Pancreas (tissue), 10 donors: ENCODE measurements around the gene GRPR. TPM values are rescaled to one million over a fixed set of nuclear protein-coding genes. Genes with fewer than 3 reads are reported as not detected.
"Not testable (repeated sequence)": the region's sequence is repeated elsewhere in the genome, so short reads cannot be mapped to it uniquely, and the experiment has no call there.

Source experiments
- ATAC-seq, 4 donors: fragments of 200-7000 bp; cut with Tn5 transposase; one replicate each; pipeline versions ENCODE4 v1.8.0 to v1.9.1; 2020; ENCODE audit warnings: mild to moderate bottlenecking in 4 of 4, moderate library complexity in 4 of 4
- DNase-seq, 6 donors: peaks; one replicate each; pipeline ENCODE4 v3.0.0-alpha.2; 2020
- FAIRE-seq: peaks from 2 replicates; lab custom pipeline; 2012; peaks lifted over from hg19 to GRCh38; lab: Jason Lieb, UNC
- H3K27ac ChIP-seq, 4 donors: fragments of 200-600 bp; sonication (generic); 1 replicate in 3 of 4; 2 replicates in 1 of 4; pipeline versions ENCODE4 v1.5.0 to v1.8.0; 2020
- H3K27me3 ChIP-seq, 4 donors: fragments of 200-600 bp; one replicate each; pipeline ENCODE4 v1.8.0; 2021
- H3K36me3 ChIP-seq, 3 donors: fragments of 200-600 bp; sonication (generic) in 1 of 3; one replicate each; pipeline versions ENCODE4 v1.5.0 to v1.8.0; 2020 to 2021
- H3K4me1 ChIP-seq, 3 donors: fragments of 200-600 bp; one replicate each; pipeline ENCODE4 v1.8.0; 2021
- H3K4me3 ChIP-seq, 4 donors: fragments of 200-600 bp; sonication (generic) in 2 of 4; one replicate each; pipeline versions ENCODE4 v1.5.0 to v1.8.0; 2020 to 2021
- H3K9me3 ChIP-seq, 4 donors: fragments of 200-600 bp; one replicate each; pipeline ENCODE4 v1.8.0; 2021
- WGBS, 2 donors: extraction: QIAGEN DNeasy Blood & Tissue Kit; methylation state at CpG; one replicate each; pipeline ENCODE4 v1.1.7; 2013; 5-methylcytosine and 5-hydroxymethylcytosine counted together
- intact Hi-C, 3 donors: fragments of 100-400 bp; cut with DNase I; formaldehyde crosslinking; loops; one replicate each; pipeline versions ENCODE4 v1.11.1 to v1.14.2; 2022
- polyA plus RNA-seq, 2 donors: library from polyadenylated mRNA; stranded (reverse); fragments of 200-250 nt; gene quantifications; one replicate each; pipeline ENCODE4 v1.2.3, GENCODE V29; 2013
- total RNA-seq, 6 donors: library from RNA; stranded (reverse); fragmentation: NEBNext Ultra II Directional in 4 of 6; extraction: Animal tissue kit (Norgen Biotek cat#: 25700) in 4 of 6; gene quantifications; one replicate each; pipeline versions ENCODE4 v1.2.1 to v1.2.4, GENCODE V29; 2021 to 2023
- TF ChIP-seq, protein P1 (sequence below), 4 donors: fragments of 200-600 bp; sonication (generic) in 3 of 4; IDR thresholded peaks; one replicate each; pipeline versions ENCODE4 v1.5.0 to v1.8.0; 2021; ENCODE audit warnings: antibody characterized with exemption in 4 of 4
- donor health status: healthy with polysubstance abuse.
- donor health status: DM: no; HTN: no; CAD: no; lungs with moderate emphysema.
- donor health status: DM: no; HTN: no; CAD: no.
- donor health status: control.
- donor health status: control.
- donor health status: Bipolar disorder and iron deficiency.
- donor health status: DM: yes; HTN: yes; CAD: no.
- donor health status: DM: no; HTN: no; CAD: no.
- donor health status: DM: no; HTN: no; CAD: no.
- donor health status: DM: yes; HTN: yes; CAD: no.

Gene GRPR
- total and polyA plus RNA-seq, 8 donors, result 1.4 to 32.4 (median 8.2) TPM

DNA sequence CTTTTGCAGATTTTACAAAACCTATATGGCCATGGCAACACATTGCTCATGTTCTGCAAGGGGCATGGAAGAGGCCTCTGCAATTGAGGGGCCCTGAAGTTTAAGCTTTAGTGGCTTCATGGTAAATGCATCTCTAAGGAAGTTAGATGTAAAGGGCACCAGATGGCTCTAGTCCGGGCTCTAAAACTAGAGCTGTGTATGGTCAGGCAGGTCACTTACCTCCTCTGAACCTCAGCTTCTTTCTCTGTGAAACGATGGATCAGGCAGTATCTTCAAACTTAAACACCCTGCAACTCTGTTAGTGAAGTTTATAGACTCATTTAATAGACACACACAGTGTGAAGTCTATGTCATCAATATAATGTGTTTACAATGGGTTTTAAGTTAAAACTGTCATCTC, 53.9 kb downstream of the GRPR start:
- intact Hi-C loops, result no loop called here
- ATAC-seq (no peak), DNase-seq (no peak), FAIRE-seq (no peak)
- Histone ChIP-seq H3K36me3 (no peaks in the 10 kb centered on the region), H3K27ac (no peak overlapping the region), H3K27me3 (no peaks in the 10 kb centered on the region), H3K4me3 (no peak overlapping the region), H3K4me1 (no peaks in the 10 kb centered on the region), H3K9me3 (no peaks in the 10 kb centered on the region)
- TF ChIP-seq, protein P1, sequence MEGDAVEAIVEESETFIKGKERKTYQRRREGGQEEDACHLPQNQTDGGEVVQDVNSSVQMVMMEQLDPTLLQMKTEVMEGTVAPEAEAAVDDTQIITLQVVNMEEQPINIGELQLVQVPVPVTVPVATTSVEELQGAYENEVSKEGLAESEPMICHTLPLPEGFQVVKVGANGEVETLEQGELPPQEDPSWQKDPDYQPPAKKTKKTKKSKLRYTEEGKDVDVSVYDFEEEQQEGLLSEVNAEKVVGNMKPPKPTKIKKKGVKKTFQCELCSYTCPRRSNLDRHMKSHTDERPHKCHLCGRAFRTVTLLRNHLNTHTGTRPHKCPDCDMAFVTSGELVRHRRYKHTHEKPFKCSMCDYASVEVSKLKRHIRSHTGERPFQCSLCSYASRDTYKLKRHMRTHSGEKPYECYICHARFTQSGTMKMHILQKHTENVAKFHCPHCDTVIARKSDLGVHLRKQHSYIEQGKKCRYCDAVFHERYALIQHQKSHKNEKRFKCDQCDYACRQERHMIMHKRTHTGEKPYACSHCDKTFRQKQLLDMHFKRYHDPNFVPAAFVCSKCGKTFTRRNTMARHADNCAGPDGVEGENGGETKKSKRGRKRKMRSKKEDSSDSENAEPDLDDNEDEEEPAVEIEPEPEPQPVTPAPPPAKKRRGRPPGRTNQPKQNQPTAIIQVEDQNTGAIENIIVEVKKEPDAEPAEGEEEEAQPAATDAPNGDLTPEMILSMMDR (IDR thresholded peaks at IDR 0.05), result no peak
- 43 to 50% methylated on average over 2 of the region's 2 CpGs for WGBS, 2 donors

DNA sequence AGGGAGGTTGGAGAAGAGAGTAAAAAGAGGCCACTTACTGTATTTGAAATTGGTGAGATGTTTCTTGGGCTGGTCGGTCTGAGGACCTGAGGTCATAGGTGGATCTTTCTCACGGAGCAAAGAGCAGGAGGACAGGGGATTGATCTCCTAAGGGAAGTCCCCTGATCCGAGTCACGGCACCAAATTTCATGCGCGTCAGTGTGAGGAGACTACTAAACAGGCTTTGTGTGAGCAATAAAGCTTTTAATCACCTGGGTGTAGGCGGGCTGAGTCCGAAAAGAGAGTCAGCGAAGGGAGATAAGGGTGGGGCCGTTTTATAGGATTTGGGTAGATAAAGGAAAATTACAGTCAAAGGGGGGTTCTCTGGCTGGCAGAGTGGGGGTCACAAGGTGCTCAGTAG, 60.5 kb downstream of the GRPR start:
- intact Hi-C loops, DNase-seq: not testable (repeated sequence)

DNA sequence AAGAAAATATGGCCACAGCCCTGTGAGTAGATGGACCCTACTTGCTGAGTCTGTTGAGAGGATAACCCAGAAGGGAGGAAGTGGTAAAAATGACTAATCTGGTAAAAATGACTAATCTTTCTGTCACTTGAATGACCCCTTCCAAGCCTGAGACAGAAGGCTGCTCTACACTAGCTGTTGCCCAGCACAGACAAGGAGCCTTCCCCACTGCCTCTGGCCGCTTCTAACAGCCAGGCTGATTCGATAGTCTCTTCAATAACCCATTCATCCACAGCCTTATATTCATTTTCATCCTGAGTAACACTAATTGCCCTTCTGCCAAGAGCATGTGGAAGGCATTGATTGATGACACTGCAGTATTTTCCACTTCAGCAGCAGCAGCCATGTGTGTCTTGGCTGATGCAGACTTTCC, 62.4 kb downstream of the GRPR start:
- no peaks in the 10 kb centered on the region for H3K4me1 ChIP-seq
- no peaks in the 10 kb centered on the region for H3K27me3 ChIP-seq
- DNase-seq (no peak), ATAC-seq (peak in 3 of 4 donors; percentile 49 to 53 (median 53)), FAIRE-seq (no peak)
- no peaks in the 10 kb centered on the region for H3K36me3 ChIP-seq
- H3K9me3 ChIP-seq, result no peaks in the 10 kb centered on the region
- intact Hi-C loops, result no loop called here
- H3K27ac ChIP-seq, result no peak overlapping the region
- 62 to 69% methylated on average over 2 of the region's 2 CpGs for WGBS, 2 donors
- H3K4me3 ChIP-seq, result no peak overlapping the region
- TF ChIP-seq, protein P1 (IDR thresholded peaks at IDR 0.05), result no peak

More for the DNA sequence above, 60.5 kb downstream of the GRPR start:
- not testable (repeated sequence) for ATAC-seq, H3K36me3 ChIP-seq, FAIRE-seq, H3K27me3 ChIP-seq, H3K4me3 ChIP-seq, H3K4me1 ChIP-seq, H3K9me3 ChIP-seq, H3K27ac ChIP-seq
- WGBS, 2 donors, result 74 to 85% methylated on average over 9 to 10 of the region's 10 CpGs

DNA sequence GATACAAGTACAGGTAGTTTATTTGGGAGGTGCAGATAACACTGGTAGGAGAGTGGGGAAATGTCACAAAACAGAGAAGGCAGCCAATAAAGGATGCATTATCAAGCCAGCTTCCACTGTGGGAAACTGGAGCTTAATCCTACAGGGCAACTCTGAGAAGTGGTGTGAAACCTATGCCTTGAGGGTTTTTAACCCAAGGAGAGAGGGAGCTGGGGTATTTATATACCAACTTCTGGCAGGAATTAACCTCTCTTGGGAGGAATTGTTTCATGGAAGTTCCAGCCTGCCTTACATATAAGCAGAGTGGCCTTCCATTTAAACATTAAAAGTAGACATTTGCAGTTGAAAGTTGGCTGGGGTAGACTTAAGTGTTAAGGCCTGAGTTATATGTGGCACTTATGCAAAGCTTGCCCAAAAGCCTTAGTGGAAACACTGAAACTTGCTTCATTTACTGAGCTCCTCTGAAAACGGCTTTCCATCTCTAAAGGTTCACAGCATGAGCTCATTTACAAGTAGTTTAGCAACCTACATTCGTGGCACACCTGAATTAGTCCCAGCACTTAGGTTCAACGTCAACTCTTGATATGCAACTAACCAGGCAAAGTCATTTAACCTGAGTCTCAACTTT, 63.1 kb downstream of the GRPR start:
- H3K4me3 ChIP-seq, result no peak overlapping the region
- TF ChIP-seq, protein P1 (IDR thresholded peaks at IDR 0.05), result no peak
- DNase-seq (no peak), ATAC-seq (no peak), FAIRE-seq (no peak)
- H3K36me3 ChIP-seq, result no peaks in the 10 kb centered on the region
- H3K9me3 ChIP-seq, result no peaks in the 10 kb centered on the region
- no peak overlapping the region for H3K27ac ChIP-seq
- intact Hi-C loops, result no loop called here
- H3K27me3 ChIP-seq, result no peaks in the 10 kb centered on the region
- WGBS, 2 donors, result 35 to 52% methylated on average over 3 of the region's 3 CpGs
- no peaks in the 10 kb centered on the region for H3K4me1 ChIP-seq

DNA sequence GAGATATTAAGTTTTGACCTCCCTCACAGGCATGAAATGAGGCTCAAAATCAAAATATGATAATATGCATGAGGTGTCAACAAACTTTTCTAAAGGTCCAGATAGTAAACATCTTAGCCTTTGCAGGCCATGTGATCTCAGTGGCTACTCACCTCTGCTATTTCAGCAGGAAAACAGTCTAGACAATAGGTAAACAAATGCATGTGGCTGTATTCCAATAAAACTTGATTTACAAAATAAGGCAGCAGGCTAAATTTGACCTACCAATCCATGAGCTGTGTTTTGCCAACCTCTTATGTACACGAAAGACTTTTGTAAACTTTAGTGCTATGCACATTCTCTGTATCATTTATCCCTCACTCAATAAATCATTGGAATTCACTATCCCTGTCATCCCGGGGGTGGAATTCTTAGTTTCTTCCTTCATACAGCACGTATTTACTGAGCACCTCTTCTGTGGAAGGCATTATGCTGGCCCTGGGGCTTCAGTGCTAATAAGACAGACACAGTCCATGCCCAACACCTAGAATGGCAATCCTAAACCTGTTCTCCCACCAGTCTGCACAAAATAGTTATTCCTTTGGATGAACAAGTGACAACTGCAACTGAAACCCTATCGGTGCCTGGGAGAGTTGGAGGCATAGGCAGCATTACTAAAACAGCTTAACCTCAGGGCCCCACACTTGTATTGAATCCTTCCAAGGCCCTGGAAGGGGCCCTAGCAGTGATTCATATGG, 63.8 kb downstream of the GRPR start:
- Histone ChIP-seq H3K27ac (no peak overlapping the region), H3K27me3 (no peaks in the 10 kb centered on the region), H3K9me3 (no peaks in the 10 kb centered on the region), H3K4me1 (no peaks in the 10 kb centered on the region), H3K36me3 (no peaks in the 10 kb centered on the region), H3K4me3 (no peak overlapping the region)
- DNase-seq (no peak), ATAC-seq (peak in 1 of 4 donors; percentile 18), FAIRE-seq (no peak)
- TF ChIP-seq, protein P1 (IDR thresholded peaks at IDR 0.05), result no peak
- 52 to 54% methylated on average over 4 of the region's 4 CpGs for WGBS, 2 donors
- intact Hi-C loops, result no loop called here
